Type B pancreatic cell (in vitro differentiated cells): ENCODE results near the gene PHF21A. TPM values are rescaled to one million over a fixed set of nuclear protein-coding genes. Genes with fewer than 3 reads are reported as not detected.

ENCODE experiments used
- DNase-seq: peaks from one replicate; pipeline ENCODE4 v3.0.0; 2021; ENCODE audit warnings: mixed read lengths; ENCODE audit not compliant: unreplicated experiment; ENCODE audit errors: extremely low spot score
- H3K27ac Mint-ChIP-seq: 2 replicates; pipeline ENCODE4 v1.8.0; 2021; ENCODE audit warnings: mild to moderate bottlenecking, mixed read lengths
- H3K27me3 Mint-ChIP-seq: 2 replicates; pipeline ENCODE4 v1.8.0; 2021; ENCODE audit warnings: mixed read lengths
- H3K36me3 Mint-ChIP-seq: 2 replicates; pipeline ENCODE4 v1.8.0; 2021; ENCODE audit warnings: mixed read lengths
- H3K4me1 Mint-ChIP-seq: one replicate; pipeline ENCODE4 v1.8.0; 2021; ENCODE audit warnings: mixed read lengths; ENCODE audit not compliant: unreplicated experiment
- H3K4me3 Mint-ChIP-seq: 2 replicates; pipeline ENCODE4 v1.8.0; 2021; ENCODE audit warnings: mild to moderate bottlenecking, mixed read lengths
- H3K9me3 Mint-ChIP-seq: 2 replicates; pipeline ENCODE4 v1.8.0; 2021; ENCODE audit warnings: mixed read lengths
- total RNA-seq: library from RNA; stranded (reverse); gene quantifications from 2 replicates; pipeline ENCODE4 v1.2.1, GENCODE V29; 2021; ENCODE audit warnings: low replicate concordance
- TF ChIP-seq, protein P1 (sequence below): fragments of 200-600 bp; sonication (generic); conservative IDR thresholded peaks from 2 replicates; pipeline ENCODE4 v1.5.0; 2021; ENCODE audit warnings: antibody characterized with exemption, mild to moderate bottlenecking

Gene PHF21A
- total RNA-seq, 1 donor from 2014 or later, result 62.4 TPM

DNA sequence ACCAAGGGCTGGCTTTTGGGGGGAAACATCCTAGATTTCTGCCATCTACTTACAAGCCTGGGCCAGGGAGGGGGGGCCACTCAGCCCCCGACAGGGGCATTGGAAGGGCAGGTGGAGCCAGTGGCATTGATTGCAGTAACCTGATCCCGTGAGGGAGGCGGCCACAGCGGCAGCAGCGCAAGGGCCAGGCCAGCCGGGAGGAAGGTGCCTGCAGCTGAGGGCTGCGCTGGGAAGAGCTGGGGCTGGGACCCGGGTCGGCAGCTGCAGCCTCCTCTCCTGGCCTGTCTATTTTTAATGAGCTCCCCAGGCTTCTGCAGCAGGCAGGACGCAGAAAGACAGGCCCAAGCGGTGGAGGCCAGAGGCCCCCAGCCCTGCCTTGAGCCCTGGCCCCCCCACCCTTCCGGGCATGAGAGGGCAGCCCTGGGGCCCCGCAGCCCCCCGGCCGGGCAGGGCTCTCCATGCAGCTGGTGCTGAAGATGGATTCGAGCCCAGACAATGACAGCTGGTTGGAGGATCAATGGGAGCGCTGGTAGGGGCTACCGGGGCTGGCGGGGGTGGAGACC, 224.8 kb downstream of the PHF21A start:
- TF ChIP-seq, protein P1, sequence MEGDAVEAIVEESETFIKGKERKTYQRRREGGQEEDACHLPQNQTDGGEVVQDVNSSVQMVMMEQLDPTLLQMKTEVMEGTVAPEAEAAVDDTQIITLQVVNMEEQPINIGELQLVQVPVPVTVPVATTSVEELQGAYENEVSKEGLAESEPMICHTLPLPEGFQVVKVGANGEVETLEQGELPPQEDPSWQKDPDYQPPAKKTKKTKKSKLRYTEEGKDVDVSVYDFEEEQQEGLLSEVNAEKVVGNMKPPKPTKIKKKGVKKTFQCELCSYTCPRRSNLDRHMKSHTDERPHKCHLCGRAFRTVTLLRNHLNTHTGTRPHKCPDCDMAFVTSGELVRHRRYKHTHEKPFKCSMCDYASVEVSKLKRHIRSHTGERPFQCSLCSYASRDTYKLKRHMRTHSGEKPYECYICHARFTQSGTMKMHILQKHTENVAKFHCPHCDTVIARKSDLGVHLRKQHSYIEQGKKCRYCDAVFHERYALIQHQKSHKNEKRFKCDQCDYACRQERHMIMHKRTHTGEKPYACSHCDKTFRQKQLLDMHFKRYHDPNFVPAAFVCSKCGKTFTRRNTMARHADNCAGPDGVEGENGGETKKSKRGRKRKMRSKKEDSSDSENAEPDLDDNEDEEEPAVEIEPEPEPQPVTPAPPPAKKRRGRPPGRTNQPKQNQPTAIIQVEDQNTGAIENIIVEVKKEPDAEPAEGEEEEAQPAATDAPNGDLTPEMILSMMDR, result no peak
- Mint-ChIP-seq H3K4me3 (no peak overlapping the region), H3K27ac (no peak overlapping the region), H3K36me3 (no peaks in the 10 kb centered on the region), H3K4me1 (peaks cover 12% of the 10 kb centered on the region), H3K9me3 (no peaks in the 10 kb centered on the region), H3K27me3 (no peaks in the 10 kb centered on the region)
- DNase-seq, result no peak

DNA sequence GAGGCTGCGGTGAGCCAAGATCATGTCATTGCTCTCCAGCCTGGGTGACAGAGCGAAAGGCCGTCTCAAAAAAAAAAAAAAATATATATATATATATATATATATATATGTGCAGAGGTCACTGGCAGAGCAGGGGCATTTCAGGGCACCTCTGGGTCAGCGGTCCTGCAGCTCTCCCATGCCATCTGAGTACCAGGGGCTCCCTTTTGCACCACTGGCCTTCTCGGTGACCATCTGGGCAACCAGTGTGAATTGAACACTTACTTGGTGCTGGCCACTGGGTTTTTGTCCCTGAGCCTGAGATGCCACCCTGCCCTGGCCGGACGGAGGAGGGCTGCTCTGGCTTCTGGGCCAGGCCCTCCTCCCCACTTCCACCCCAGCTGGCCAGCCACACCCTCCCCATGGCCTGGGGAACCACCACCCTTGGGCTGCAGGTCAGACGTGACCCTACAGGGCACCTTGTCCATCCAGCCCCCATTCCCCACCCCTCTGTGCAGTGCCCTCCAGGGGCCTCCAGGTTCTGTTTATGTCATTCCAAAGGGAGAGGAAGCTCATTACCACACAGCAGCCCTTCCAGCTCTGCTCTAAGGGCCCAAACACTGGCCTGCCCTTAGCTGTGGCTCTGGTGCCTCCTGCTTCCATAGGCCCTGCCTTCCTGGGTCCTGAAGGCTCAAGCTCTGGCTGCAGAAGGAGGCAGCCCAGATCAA, 225.5 kb downstream of the PHF21A start:
- no peaks in the 10 kb centered on the region for H3K27me3 Mint-ChIP-seq
- H3K4me1 Mint-ChIP-seq, result peaks cover 11% of the 10 kb centered on the region

DNA sequence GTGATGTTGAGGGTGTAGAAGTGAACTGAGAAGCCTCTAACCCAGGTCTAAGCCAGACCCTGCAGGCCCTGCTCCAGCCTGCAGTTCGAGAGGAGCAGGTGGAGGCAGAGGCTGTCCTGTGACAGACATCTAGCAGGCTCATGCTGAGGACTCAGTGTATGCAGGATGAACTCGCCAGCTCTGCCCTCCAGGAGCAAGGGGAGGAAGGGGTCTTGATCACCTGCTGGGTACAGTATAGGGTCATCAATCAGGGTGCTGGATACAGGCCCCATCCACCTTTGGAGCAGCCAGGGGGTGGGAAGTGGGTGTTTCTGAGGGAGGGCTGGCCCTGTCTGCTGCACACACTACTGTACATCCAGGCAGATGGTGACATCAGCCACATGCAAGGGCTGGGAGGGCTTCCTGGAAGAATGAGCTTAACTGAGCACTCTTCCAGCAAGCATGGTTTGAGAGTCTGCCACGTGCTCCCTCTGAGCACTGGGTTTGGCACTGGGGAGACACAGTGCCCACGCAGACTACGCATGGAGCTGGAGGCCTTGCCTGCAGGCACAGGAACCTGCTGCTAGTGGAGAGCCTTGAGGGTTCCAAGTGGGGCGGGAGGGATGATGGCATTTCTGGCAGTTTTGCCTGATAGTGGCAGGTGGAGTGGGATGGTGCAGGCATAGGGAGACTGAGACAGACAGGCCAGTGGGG, 226.6 kb downstream of the PHF21A start:
- Mint-ChIP-seq H3K4me3 (no peak overlapping the region), H3K9me3 (no peaks in the 10 kb centered on the region), H3K4me1 (peaks cover 9% of the 10 kb centered on the region), H3K27ac (no peak overlapping the region), H3K27me3 (no peaks in the 10 kb centered on the region), H3K36me3 (no peaks in the 10 kb centered on the region)
- DNase-seq, result no peak
- TF ChIP-seq, protein P1, result no peak

More for the DNA sequence above, 225.5 kb downstream of the PHF21A start:
- Mint-ChIP-seq H3K4me3 (no peak overlapping the region), H3K9me3 (no peaks in the 10 kb centered on the region), H3K27ac (no peak overlapping the region), H3K36me3 (no peaks in the 10 kb centered on the region)
- no peak for DNase-seq
- TF ChIP-seq, protein P1, result no peak

DNA sequence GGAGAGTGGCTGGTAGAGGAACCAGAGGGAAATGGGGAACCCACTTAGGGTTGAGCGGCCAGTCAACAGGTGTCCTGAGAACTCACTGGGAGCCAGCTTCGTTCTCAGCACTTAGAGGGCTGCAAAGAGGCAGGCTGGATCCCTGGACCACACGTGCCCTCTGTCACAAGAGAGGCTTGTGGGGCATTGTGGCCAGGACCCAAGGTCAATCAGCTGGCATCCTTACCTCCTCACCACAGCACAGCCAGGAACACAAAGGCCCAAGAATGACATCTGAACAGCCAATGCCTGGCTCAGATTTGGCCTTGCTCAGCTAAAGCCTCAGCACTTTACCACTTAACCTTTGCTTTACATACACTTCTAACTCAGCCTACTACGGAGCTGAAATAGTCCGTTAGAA, 228.4 kb downstream of the PHF21A start:
- H3K4me1 Mint-ChIP-seq, result peaks cover 9% of the 10 kb centered on the region
- no peaks in the 10 kb centered on the region for H3K9me3 Mint-ChIP-seq
- H3K4me3 Mint-ChIP-seq, result no peak overlapping the region
- TF ChIP-seq, protein P1, result no peak
- DNase-seq, result no peak
- no peak overlapping the region for H3K27ac Mint-ChIP-seq
- no peaks in the 10 kb centered on the region for H3K27me3 Mint-ChIP-seq
- no peaks in the 10 kb centered on the region for H3K36me3 Mint-ChIP-seq

DNA sequence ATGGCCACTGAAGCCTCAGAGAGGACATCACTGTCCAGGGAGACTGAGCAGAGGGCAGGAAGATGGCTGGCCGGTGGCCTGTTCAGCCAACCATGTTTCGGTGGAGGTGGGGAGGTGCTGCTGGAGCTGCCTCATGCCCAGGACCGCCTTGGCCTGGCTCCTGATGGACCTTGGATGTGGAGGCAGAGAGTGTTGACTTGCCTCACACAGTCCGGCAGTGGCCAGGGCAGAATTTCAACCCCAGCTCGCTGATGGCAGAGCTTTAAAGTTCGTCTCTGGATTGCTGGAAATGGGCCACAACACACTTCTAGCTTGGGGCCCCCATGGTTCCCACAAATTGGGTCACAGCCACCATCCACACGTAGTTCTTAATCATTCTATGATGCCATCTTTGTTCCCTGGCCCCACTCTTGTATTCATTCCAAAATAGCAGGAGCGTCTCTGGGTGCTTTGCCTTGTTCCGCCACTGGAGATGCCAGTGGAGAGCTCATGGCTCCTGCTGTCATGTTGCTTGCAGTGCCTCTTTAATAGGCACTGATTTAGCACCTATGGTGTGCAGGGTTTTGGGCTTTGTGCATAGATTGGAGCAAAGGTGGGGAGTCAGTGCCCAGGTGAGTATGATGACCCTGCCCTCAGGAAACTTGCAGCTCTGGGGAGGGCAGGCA, 230.2 kb downstream of the PHF21A start:
- DNase-seq, result no peak
- Mint-ChIP-seq H3K36me3 (no peaks in the 10 kb centered on the region), H3K4me1 (peaks cover 9% of the 10 kb centered on the region), H3K4me3 (no peak overlapping the region), H3K27ac (no peak overlapping the region), H3K27me3 (peaks cover 6% of the 10 kb centered on the region), H3K9me3 (no peaks in the 10 kb centered on the region)
- TF ChIP-seq, protein P1, result no peak
